OCI-M2 (cell line): ENCODE data around the gene LYRM9.
"Not testable (repeated sequence)": the region's sequence is repeated elsewhere in the genome, so short reads cannot be mapped to it uniquely, and the experiment has no call there.

Source experiments
- DNase-seq: peaks from one replicate; lab custom pipeline; 2025; ENCODE audit not compliant: unreplicated experiment; lab: John Stamatoyannopoulos, UW

LYRM9 gene

DNA sequence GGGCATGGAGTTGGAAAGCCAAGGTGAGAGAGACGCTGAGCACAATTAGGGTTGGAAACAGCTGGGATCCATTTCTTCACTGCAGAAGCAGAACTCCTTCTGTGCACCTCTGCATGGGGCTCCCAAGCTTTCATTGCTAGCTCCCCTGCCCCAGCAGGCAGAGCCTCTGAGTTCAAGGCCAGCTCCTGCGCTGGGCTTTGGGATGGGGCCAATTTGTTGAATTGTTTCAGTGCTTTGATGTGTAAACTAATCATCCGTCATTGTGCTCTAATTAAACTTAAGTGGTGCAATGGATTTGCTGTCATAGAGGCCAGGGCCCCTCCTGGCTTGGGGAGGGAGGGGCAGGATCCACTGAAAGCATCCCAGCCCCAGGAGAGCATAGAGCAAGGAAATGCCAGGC lies 13.5 kb upstream of the LYRM9 start:
- DNase-seq: no peak

DNA sequence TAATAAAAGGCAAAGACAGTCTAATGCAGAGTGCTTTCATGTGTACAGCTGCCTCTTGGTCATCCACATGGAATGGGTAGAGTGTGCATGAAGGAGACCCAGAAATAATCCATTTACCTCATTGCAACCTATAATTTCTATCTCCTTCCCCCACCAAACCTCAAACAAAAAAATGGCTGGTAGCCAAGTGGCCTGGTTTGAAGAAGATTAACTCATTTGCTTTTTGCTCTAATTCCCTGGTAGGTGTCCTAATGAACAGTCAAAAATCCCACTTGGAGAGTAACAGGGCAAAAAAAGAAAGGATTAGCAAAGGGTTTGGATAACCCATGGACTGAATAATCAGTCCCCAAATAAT lies 13.0 kb upstream of the LYRM9 start:
- no peak for DNase-seq

DNA sequence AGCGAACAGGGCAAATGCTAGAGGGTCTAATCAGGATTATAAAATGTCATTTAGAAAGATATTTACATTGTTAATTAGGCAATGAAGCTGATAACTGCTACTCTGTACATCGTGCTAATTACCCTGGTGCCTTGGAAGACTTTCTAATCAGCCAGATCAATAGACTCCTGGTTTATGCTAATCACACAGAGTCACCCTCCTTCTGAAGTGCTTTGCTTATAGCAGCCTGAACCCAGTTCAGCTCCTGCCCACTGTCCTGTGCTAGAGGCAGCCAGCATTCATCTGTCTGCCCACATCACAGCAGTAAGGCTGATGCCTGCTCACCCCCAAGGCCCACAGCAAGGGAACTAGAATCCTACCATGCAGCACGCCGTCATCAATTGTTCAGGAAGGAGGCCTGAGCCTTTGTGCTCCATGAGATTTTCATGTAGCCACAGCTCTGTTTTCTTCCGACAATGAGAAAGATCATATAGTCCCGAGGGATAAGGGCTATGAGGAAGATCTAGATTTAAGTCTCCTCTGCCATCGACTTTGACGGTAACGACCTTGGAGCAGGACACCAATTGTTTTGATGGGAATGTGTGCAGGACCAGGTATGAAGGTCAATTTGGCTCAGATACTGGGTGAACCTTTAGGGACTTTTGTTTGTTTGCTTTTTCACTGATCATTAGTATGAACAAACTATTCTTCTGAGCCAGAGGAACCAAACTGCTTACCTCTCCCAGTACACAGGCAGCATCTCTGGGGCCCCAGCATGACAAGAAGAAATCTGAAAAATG lies 12.5 kb upstream of the LYRM9 start:
- no peak for DNase-seq

DNA sequence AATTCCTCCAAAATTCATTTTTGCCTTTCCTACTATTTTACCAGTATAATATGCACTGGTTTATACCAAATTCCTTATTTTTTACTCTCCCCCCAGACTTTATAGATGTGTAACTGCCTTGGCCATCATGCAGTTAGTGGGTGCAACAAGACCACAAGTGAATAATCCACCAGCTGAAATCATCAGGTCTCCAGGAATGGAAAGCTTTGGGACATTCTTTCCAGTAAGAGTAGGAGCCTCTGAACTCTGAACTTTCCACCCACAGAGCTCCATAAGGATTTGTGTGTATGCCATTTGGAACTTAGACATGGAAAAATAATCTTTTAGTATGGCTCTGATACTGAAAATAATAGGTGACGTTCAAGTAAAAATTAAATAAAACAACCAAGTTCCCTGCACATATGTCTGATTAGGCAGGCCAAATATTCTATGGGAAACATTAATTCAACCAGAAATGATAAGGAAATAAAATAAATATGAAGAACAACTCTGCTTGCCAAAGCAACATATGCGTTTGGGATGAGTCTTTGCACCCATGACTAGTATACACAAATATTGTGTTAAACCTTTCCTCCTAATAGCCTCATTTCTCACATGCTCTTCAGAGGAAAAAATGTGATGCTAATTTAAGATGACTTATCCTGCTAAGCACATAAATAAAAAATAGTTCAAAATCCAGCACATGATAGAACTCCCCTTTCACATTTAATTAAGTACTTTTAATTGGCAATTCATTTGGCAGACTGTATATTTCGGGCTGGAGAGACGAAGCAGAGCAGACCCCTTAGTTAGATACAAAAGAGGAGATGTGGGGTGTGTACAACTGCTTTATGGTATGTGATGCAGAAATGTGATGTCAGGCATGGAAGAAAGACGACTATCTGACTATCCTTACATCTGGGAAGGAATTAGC lies 11.6 kb upstream of the LYRM9 start:
- no peak for DNase-seq

DNA sequence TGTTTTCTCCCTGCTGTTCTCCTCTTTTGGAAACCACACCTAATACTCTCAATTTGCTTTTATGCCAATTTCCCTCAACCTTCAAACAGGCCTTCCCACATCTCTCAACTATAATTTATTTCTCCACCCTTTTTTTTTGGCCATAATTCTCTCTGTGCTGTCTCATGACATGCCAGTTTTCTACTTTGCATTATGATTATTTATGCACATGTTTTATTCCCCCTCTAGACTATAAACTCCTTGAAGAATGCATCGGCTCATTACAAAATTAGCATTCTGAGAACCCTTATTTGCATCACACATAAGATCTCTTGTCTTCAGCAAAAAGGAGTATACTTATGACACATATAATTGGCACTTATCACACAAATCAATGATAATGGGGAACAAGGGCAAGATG lies 10.9 kb upstream of the LYRM9 start:
- no peak for DNase-seq

DNA sequence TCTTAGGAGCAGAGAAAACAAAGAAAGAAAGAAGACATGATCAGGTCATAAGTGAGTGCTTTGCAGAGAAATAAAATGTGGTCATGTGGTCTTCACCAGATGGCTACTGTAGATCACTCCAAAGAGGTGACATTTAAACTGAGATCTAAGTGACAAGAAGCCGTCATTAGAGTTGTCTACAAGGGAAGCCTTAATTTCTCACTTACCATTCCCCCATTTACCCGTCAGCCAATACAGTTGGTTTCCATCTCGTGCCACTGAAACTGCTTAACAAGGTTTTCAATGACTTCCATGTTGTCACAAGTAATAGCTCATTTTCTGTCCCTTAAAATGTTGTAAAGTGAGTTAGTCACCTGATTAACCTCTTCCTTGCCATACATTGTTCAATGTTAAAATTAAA lies 6.4 kb upstream of the LYRM9 start:
- no peak for DNase-seq

DNA sequence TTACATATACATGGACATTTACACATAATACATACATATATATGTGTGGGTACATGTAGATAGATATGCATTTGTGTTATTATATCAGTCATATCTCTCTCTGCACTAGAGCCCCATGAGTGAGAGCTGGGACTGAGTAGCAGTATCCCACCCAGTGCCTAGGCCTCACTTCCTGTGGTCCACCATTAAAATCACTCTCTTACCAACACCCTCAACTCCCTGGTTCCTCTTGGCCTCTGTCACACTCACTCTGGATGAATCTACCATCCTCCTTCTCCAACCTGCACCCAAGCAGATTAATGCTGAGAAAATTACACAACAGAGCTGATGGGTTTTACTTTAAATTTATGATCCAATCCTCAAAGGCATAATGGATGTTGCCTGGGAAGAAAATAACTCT lies 4.9 kb upstream of the LYRM9 start:
- DNase-seq: no peak

DNA sequence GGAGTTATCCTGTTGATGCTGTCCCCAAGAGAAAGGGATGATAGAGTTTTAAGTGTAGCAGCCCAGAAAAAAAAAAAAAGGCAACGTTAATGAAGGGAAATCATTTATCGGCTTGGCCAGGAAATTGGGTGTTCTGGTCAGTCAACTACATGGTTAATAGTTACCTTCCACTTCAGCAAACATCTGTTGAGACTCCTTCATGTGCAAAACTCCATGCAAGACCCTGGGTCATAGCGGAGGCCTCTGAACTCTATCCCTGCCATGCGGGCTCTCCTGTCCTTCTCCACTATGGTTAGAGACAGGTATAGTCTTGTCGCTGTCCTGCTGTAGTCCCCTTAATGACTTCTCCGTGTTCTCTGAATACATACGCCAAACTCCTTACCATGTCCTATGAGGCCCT lies 3.5 kb upstream of the LYRM9 start:
- no peak for DNase-seq

DNA sequence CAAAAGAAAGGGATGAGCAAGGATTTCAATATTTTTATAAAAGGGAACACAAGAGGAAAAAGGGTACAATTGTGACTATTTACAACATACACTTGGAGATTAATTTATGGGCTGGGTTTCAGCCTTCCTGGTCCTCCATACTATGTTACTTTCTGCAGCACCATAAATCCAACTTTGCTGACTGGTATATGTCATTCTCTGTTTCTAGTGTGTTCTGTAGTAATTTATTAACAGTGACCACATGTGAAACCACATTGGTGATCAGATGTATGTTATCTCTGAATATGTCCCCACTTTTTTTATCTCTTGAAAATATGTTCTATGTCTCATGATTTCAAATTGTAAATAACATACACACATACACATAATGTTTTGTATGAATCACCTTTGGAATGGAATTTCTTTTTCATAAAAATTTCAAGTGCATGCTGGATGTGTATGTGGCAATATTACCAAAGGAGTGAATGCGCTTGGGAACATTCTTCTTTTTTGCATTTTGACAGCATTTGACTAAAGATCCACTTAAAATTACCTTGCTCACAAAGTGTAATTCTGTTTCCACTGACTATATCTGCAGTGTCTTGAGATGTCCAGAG lies 2.9 kb upstream of the LYRM9 start:
- no peak for DNase-seq

DNA sequence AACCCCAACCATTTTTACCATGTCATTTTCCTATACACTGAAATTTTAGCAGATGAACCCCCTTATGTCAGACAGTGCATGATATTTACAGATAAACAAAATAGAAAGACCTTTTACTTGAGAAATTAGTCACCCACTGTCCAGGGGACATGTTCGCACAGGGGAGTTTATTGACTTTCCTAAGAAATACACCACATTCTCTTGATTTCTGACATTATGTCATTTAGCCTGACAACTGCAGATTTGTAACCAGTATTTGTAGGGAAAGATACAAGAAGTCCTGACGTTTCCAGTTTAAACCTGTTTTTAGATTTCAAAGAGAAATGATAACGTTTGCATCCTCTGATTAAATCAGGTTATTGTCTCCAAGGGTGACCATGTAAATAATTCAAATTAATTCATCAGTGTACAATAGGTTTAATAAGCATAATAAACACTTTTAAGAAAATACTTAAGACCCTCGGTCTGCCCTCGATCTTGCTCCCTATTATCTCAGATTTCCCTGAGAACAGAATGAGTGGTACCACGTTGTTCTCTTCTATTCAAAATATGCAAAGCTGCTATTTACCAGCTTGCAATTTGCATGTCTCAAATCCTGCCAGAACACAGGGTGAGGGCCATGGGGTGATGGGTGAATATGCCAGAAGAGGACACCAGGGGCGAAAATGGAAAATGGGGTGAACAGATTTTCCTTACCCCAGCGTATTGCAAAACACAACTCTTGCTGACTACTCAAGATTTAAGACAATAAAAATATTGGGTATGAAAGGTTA lies 2.1 kb upstream of the LYRM9 start:
- no peak for DNase-seq

DNA sequence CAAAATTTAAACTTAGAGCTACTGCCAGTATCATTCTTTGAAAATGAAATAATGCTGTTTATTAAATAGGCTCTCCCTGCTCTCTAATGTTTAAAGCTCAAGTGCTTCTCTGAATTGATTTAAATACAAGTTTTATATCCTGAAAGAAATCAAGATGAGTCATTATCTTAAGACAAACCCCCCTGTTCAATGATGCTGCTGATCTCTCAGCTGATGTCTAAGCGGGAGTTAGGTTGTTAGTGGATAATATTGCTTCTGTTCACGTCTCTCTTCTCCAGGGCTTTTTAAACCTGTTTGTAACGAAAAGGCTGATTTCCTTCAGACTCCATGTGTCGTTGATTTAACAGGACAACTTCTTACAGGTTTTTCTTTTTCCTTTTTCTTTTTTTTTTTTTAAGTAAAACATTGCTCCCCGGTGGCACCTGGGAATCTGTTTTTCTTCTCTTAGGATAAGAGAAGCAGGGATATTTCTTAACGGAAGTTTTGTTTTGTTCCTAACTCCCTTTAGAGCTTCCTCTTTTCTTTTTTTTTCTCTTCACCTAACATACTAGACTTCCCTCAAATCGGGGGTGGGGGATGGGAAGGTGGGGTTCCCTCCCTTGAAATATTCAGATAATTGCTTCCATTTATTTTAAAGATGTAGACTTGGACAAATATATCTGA lies 807 bp upstream of the LYRM9 start:
- no peak for DNase-seq

DNA sequence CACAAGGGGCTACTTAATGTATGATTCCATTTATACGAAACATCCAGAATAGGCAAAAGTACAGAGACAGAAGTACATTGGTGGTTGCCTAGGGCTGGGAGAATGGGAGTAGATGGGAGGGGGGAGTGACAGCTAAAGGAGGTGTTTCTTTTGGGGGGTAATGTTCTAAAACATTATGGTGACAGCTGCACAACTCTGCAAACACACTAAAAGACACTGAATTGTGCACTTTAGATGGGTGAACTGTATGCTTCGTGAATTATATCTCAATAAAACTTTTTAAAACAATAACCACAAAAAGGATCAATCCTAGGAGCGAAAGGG lies 661 bp downstream of the LYRM9 start:
- no peak for DNase-seq

DNA sequence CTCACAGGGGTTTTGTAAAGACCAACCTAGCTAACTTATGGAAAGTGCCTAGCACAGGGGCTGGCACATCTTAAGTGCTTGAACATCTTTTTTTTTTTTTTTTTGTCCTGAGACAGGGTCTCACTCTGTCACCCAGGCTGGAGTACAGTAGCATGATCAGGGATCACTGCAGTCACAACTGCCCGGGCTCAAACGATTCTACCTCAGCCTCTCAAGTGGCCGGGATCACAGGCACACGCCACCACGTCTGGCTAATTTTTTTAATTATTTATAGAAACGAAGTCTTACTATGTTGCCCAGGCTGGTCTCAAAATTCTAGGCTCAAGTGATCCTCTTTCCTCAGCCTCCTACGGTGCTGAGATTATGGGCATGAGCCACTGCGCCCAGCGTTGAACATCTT lies 1.3 kb downstream of the LYRM9 start:
- no peak for DNase-seq

DNA sequence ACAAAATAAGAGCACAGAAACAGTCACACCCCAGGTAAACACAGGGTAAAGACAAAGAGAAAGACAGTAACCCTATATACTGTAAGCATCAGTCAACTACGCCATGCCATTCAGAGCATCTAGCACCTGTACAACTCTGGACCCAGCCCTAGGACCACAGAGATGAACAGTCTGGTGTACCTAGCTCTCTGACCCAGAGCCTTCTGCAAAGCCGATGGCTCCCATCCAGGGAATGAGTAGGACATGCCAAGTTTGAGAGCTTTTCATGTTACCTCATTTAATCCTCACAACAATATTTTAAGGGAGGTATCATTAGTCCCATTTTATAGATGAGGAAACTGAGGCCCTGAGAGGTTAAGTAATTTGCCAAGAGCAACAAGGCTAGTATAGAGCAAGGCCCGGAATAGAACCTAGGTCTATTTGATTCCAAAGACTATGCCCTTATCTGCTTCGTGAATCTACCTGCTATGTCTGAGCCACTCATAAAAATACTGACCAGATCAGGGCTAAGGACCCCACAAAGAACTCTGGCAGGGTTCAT lies 3.4 kb downstream of the LYRM9 start:
- no peak for DNase-seq

DNA sequence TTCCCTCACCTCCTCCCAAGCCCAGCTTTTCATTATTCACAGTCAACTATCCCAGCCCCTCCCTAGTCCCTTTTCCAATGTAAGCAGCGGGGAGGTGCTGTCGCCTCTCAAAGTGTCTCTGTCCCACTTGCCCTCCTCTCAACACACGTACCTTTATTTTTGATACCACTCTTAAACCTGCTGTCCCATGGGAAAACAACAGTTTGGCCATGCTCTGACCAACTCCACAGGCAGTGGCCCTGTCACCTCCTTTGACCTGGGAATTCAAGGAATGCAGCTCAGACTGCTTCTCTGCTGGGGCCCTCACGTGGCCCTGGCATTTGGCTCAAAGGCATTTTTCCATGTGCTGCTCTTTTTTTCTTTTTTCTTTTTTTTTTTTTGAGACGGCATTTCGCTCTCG lies 4.2 kb downstream of the LYRM9 start:
- no peak for DNase-seq

DNA sequence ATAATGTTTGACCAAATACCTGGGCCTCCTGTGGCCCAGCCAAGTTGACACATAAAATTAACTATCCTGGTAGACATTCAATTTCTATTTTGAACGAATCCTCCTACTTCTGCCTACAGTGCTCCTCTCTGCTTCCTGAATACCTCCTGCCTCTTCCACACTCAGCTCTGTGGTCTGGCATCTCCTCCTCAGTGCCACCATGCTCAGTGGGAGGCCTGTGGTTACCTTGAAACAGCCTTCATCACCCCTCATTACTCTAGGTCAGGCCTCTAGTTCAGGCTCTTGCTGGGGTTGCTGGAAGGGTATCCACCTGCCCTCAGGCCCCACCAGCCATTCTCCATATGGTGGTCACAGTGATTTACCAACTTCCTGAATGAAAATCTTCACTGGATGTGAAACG lies 5.1 kb downstream of the LYRM9 start:
- no peak for DNase-seq

DNA sequence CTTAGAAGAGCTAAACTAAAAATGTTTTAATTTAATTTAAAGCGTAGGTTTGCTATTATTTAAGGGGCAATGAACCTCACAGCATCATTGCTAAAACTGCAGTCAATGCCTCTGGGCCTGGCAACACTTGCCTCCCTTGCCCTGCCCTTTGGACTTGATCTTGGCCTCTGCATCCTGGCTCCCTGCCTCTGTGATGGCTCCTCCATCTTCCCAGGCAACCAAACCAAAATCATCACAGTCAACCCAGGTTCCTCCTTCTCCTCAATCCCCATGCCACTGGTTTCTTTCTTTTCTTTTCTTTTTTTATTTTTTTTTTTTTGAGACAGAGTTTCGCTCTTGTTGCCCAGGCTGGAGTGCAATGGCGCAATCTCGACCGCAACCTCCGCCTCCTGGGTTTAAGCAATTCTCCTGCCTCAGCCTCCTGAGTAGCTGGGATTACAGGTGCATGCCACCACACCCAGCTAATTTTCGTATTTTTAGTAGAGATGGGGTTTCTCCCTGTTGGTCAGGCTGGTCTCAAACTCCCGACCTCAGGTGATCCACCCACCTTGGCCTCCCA lies 6.7 kb downstream of the LYRM9 start:
- not testable (repeated sequence) for DNase-seq

DNA sequence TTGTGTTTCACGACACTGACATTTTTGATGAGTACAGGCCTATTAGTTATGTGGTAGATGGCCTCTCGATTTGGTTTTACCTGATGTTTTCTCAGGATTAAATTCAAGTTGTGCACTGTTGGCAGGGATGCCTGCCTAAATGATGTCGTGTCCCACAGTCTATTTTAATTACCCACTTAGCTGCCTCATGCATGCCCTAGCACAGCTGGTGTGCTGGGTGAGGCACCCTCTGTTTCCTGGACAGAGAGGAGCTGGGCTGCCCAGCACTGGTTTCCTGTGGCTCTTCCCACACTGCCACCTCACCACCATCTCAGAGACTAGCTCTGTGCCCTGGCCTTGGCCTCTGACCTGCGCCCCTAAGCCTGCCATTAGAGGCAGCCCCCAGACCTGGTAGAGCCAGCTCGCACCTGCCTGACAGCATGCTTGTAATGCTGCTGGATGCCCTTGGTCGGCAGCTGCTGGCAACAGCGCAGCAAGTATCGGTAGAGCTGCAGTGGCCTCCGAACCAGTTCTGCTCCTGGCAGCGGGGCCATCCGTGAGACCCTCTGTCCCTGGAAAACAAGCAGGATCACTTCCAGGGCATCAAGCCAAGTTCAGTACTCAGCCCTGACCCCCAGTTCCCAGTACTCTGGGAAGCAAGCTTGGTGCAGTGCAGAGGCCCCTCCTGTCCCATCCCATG lies 10.9 kb downstream of the LYRM9 start:
- no peak for DNase-seq

DNA sequence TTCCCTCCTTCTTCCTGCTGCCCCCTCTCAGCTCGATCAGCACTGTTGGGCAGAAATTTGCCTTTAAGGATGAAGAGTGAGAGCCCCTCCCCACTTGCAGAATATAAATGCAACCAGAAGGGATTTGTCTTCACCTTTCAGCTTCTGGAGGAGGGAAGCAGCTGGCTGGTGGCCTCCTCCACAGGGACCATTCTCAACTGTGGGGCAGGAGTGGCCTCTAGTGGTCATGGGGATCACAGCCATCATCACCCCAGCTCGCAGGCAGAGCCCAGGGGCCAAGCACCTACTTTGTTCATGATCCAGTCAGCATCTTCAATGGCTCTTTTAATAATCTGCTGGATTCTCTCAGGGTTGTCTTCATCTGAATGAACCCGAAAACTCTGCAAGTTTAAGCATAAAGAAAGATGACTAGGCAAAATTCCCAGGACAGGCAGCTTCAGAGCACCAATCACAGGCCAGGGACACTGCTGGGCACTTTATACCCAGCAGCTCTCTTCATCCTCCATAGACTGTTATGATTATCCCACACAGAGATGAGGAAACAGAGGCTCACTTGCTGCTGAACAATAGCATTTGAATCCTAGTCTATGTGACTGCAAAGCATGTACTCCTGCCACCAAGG lies 13.1 kb downstream of the LYRM9 start:
- no peak for DNase-seq
